WI38 (cell line): ENCODE results near the gene USP3.

Experiments used
- H3K4me3 ChIP-seq: 2 replicates; pipeline ENCODE4 v1.5.1; 2011; ENCODE audit warnings: low read depth, mild to moderate bottlenecking, control low read depth, low read length
- TF ChIP-seq, protein P1 (sequence below): IDR thresholded peaks from 2 replicates; pipeline ENCODE4 v1.5.1; 2012; ENCODE audit warnings: low read depth, mild to moderate bottlenecking, control low read depth, low read length

USP3 gene

GRCh38 chr15:63512148-63512547, 7.8 kb downstream of the USP3 start:
- H3K4me3 ChIP-seq, result no peak overlapping the region
- TF ChIP-seq, protein P1, sequence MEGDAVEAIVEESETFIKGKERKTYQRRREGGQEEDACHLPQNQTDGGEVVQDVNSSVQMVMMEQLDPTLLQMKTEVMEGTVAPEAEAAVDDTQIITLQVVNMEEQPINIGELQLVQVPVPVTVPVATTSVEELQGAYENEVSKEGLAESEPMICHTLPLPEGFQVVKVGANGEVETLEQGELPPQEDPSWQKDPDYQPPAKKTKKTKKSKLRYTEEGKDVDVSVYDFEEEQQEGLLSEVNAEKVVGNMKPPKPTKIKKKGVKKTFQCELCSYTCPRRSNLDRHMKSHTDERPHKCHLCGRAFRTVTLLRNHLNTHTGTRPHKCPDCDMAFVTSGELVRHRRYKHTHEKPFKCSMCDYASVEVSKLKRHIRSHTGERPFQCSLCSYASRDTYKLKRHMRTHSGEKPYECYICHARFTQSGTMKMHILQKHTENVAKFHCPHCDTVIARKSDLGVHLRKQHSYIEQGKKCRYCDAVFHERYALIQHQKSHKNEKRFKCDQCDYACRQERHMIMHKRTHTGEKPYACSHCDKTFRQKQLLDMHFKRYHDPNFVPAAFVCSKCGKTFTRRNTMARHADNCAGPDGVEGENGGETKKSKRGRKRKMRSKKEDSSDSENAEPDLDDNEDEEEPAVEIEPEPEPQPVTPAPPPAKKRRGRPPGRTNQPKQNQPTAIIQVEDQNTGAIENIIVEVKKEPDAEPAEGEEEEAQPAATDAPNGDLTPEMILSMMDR, result no peak

GRCh38 chr15:63513271-63513670, 8.9 kb downstream of the USP3 start:
- TF ChIP-seq, protein P1, result no peak
- no peak overlapping the region for H3K4me3 ChIP-seq

GRCh38 chr15:63513728-63514127, 9.3 kb downstream of the USP3 start:
- no peak overlapping the region for H3K4me3 ChIP-seq
- TF ChIP-seq, protein P1, result no peak

- TF ChIP-seq, protein P1, result no peak
- H3K4me3 ChIP-seq, result no peak overlapping the region
Observed at GRCh38 chr15:63514531-63514943, 10.1 kb downstream of the USP3 start.

DNA sequence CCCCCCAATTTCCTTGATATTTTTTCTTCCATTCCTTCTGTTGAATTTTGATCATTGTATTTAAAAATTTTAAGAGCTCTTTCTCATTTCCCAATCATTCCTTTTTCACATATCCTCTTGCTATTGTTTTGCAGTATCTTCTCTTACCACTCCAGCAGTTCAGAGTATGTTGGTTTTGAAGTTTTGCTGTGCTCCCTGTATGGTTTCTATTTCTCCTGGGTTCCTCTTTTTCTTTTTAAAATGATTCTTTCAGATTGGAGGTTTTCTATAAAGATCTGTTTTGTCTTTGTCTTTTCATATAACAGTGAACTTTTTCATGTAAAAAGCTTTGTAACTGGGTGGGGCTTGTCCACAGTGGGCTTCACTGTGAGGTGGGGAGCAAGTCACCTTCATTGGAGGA, 12.8 kb downstream of the USP3 start:
- H3K4me3 ChIP-seq, result no peak overlapping the region
- TF ChIP-seq, protein P1, result no peak

DNA sequence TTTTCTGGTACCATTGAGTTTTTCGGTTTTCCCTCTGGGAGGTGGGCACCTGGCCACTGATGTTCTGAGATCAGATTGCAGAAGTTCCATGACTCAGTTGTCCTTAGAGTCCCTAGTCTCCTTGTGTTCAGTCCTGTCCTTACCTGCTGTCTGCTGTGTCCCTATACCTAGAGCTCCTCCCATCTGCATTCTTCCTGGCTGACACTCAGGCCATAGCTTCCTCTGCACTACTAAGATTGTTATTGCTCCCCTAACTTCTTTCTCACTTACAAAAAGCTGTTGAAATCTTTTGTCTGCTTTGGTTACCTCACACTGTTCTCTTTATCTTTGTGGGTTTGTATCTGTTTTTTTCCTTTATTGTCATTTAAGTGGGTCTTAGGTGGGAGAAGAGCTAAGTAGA, 13.2 kb downstream of the USP3 start:
- H3K4me3 ChIP-seq, result no peak overlapping the region
- TF ChIP-seq, protein P1, result no peak

- H3K4me3 ChIP-seq, result no peak overlapping the region
- TF ChIP-seq, protein P1, result no peak
Observed at GRCh38 chr15:63519041-63519440, 14.6 kb downstream of the USP3 start.
